SK-N-SH (cell line): Measurements from ENCODE around the gene ZNF655.

Experiments
- EP300 ChIP-seq, 2 experiments: IDR thresholded peaks; 2 replicates each; pipeline versions ENCODE4 v1.4.0 to v1.6.1; 2012; ENCODE audit warnings: borderline replicate concordance in 1 of 2, low read depth in 1 of 2, low read length in 1 of 2
- GABPA ChIP-seq: IDR thresholded peaks from 2 replicates; pipeline ENCODE4 v1.4.0; 2012; ENCODE audit warnings: low read depth, mild to moderate bottlenecking
- GATA2 ChIP-seq: sonication (generic); formaldehyde crosslinking; IDR thresholded peaks from 2 replicates; pipeline ENCODE4 v1.5.0; 2020; ENCODE audit warnings: mild to moderate bottlenecking, missing genetic modification reagents
- MXI1 ChIP-seq: IDR thresholded peaks from 2 replicates; pipeline ENCODE4 v1.6.1; 2012; ENCODE audit warnings: mild to moderate bottlenecking, low read depth, low read length, improper control_type of control experiment
- POLR2AphosphoS5 ChIP-seq: IDR thresholded peaks from 2 replicates; pipeline ENCODE4 v1.6.1; 2012; ENCODE audit warnings: low read depth, low read length
- RAD21 ChIP-seq: IDR thresholded peaks from 2 replicates; pipeline ENCODE4 v1.6.1; 2012; ENCODE audit warnings: mild to moderate bottlenecking, low read length
- RXRA ChIP-seq: IDR thresholded peaks from 2 replicates; pipeline ENCODE4 v1.4.0; 2012; ENCODE audit warnings: low read depth, mild to moderate bottlenecking, borderline replicate concordance
- TF ChIP-seq, protein P1 (sequence below): fragments of 200-600 bp; sonication (generic); IDR thresholded peaks from 2 replicates; pipeline ENCODE4 v1.6.1; 2017; ENCODE audit warnings: antibody characterized with exemption, mild to moderate bottlenecking, moderate library complexity
- TF ChIP-seq, protein P2 (sequence below): IDR thresholded peaks from 2 replicates; pipeline ENCODE4 v1.4.0; 2012; ENCODE audit warnings: low read depth
- TF ChIP-seq, protein P3 (sequence below): IDR thresholded peaks from 2 replicates; pipeline ENCODE4 v1.6.1; 2012; ENCODE audit warnings: mild to moderate bottlenecking, low read depth, low read length, moderate library complexity

DNA sequence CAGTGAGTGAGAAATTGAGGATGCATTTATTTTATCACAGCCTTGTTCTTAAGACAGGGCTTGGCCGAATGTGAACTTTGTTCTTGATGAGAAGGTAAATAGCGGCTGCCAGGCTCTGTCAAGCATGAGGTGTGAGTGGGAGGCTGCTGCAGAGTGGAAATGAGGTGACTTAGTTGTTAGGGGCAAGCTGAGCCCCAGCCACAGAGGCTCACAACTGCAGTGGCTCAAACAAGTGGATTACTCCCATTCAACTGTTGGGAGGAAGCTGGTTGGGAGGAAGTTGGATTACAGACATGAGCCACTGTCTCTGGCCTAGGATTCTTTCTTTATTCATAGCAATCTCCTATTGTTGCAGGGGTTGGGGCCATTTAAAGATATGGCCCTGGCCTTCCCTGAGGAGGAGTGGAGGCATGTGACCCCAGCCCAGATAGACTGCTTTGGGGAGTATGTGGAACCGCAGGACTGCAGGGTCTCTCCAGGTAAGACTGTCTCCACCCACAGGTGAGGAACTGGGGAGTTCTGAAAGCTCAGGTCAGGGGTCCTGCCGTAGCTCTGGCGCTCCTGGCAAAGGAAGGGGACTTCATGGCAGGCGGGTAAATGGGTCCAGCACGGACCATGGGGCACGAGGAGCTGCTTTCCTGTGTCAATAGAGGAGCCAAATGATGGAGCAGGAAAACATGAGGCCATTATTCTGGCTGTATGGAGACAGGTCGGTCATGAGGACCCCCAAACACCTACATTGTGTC is 65.4 kb downstream of the ZNF655 start:
- TF ChIP-seq, protein P1, sequence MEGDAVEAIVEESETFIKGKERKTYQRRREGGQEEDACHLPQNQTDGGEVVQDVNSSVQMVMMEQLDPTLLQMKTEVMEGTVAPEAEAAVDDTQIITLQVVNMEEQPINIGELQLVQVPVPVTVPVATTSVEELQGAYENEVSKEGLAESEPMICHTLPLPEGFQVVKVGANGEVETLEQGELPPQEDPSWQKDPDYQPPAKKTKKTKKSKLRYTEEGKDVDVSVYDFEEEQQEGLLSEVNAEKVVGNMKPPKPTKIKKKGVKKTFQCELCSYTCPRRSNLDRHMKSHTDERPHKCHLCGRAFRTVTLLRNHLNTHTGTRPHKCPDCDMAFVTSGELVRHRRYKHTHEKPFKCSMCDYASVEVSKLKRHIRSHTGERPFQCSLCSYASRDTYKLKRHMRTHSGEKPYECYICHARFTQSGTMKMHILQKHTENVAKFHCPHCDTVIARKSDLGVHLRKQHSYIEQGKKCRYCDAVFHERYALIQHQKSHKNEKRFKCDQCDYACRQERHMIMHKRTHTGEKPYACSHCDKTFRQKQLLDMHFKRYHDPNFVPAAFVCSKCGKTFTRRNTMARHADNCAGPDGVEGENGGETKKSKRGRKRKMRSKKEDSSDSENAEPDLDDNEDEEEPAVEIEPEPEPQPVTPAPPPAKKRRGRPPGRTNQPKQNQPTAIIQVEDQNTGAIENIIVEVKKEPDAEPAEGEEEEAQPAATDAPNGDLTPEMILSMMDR = no peak
- TF ChIP-seq POLR2AphosphoS5 (no peak), RXRA (no peak), MXI1 (no peak), RAD21 (no peak), EP300 (IDR thresholded peaks at IDR 0.05; ENCODE audit: borderline replicate concordance in 1 of 2, low read depth in 1 of 2, low read length in 1 of 2) (no peak), GABPA (no peak), GATA2 (CRISPR knock-in tag) (no peak)
- TF ChIP-seq, protein P2, sequence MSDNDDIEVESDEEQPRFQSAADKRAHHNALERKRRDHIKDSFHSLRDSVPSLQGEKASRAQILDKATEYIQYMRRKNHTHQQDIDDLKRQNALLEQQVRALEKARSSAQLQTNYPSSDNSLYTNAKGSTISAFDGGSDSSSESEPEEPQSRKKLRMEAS = no peak
- TF ChIP-seq, protein P3, sequence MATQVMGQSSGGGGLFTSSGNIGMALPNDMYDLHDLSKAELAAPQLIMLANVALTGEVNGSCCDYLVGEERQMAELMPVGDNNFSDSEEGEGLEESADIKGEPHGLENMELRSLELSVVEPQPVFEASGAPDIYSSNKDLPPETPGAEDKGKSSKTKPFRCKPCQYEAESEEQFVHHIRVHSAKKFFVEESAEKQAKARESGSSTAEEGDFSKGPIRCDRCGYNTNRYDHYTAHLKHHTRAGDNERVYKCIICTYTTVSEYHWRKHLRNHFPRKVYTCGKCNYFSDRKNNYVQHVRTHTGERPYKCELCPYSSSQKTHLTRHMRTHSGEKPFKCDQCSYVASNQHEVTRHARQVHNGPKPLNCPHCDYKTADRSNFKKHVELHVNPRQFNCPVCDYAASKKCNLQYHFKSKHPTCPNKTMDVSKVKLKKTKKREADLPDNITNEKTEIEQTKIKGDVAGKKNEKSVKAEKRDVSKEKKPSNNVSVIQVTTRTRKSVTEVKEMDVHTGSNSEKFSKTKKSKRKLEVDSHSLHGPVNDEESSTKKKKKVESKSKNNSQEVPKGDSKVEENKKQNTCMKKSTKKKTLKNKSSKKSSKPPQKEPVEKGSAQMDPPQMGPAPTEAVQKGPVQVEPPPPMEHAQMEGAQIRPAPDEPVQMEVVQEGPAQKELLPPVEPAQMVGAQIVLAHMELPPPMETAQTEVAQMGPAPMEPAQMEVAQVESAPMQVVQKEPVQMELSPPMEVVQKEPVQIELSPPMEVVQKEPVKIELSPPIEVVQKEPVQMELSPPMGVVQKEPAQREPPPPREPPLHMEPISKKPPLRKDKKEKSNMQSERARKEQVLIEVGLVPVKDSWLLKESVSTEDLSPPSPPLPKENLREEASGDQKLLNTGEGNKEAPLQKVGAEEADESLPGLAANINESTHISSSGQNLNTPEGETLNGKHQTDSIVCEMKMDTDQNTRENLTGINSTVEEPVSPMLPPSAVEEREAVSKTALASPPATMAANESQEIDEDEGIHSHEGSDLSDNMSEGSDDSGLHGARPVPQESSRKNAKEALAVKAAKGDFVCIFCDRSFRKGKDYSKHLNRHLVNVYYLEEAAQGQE = no peak
